HEK293T (cell line): Measurements from ENCODE around the gene CD2BP2.
A peak's percentile ranks its signal among the peaks of the same experiment; 100 is the strongest.
"Not testable (repeated sequence)": the region's sequence is repeated elsewhere in the genome, so short reads cannot be mapped to it uniquely, and the experiment has no call there.

ENCODE experiments used
- CTCF ChIA-PET: fragments of 350-600 bp; formaldehyde crosslinking; extraction: SDS; loops from one replicate; lab custom pipeline; 2021; ENCODE audit warnings: antibody characterized with exemption, inconsistent platforms; lab: Yijun Ruan, JAX
- POLR2A ChIA-PET: fragments of 350-600 bp; formaldehyde crosslinking; extraction: SDS; loops from one replicate; lab custom pipeline; 2020; ENCODE audit warnings: antibody characterized with exemption, inconsistent platforms; lab: Yijun Ruan, JAX
- DNase-seq: peaks from one replicate; pipeline ENCODE4 v3.0.0; 2012; ENCODE audit warnings: mixed read lengths; ENCODE audit errors: extremely low spot score
- ARNT ChIP-seq: fragments of 450-650 bp; IDR thresholded peaks from 2 replicates; pipeline ENCODE4 v1.6.1; 2017; ENCODE audit warnings: mild to moderate bottlenecking
- BHLHE40 ChIP-seq: fragments of 450-650 bp; IDR thresholded peaks from 2 replicates; pipeline ENCODE4 v1.6.1; 2016; ENCODE audit warnings: mild to moderate bottlenecking, moderate library complexity, borderline replicate concordance
- CTBP1 ChIP-seq: fragments of 450-650 bp; IDR thresholded peaks from 2 replicates; pipeline ENCODE4 v1.6.1; 2016; ENCODE audit warnings: borderline replicate concordance
- ELF4 ChIP-seq: fragments of 450-650 bp; IDR thresholded peaks from 2 replicates; pipeline ENCODE4 v1.6.1; 2017; ENCODE audit warnings: antibody characterized with exemption
- FOXA1 ChIP-seq: fragments of 450-650 bp; IDR thresholded peaks from 2 replicates; pipeline ENCODE4 v1.6.1; 2016; ENCODE audit warnings: mild to moderate bottlenecking
- FOXK2 ChIP-seq: fragments of 450-650 bp; IDR thresholded peaks from 2 replicates; pipeline ENCODE4 v1.6.1; 2016; ENCODE audit warnings: mild to moderate bottlenecking
- FOXM1 ChIP-seq: fragments of 450-650 bp; IDR thresholded peaks from 2 replicates; pipeline ENCODE4 v1.6.1; 2017; ENCODE audit warnings: mild to moderate bottlenecking, borderline replicate concordance
- HDGF ChIP-seq: fragments of 450-650 bp; IDR thresholded peaks from 2 replicates; pipeline ENCODE4 v1.6.1; 2017; ENCODE audit warnings: antibody characterized with exemption, borderline replicate concordance
- L3MBTL2 ChIP-seq: fragments of 450-650 bp; conservative IDR thresholded peaks from 2 replicates; pipeline ENCODE4 v1.6.1; 2016; ENCODE audit warnings: mild to moderate bottlenecking
- NFRKB ChIP-seq: fragments of 450-650 bp; IDR thresholded peaks from 2 replicates; pipeline ENCODE4 v1.6.1; 2016; ENCODE audit warnings: mild to moderate bottlenecking, moderate library complexity
- PKNOX1 ChIP-seq: fragments of 450-650 bp; IDR thresholded peaks from 2 replicates; pipeline ENCODE4 v1.6.1; 2016
- SP1 ChIP-seq: fragments of 450-650 bp; IDR thresholded peaks from 2 replicates; pipeline ENCODE4 v1.6.1; 2017
- SUZ12 ChIP-seq: fragments of 450-650 bp; IDR thresholded peaks from 2 replicates; pipeline ENCODE4 v1.6.1; 2016; ENCODE audit warnings: mild to moderate bottlenecking
- TARDBP ChIP-seq: fragments of 450-650 bp; IDR thresholded peaks from 2 replicates; pipeline ENCODE4 v1.6.1; 2016
- ZNF384 ChIP-seq: fragments of 450-650 bp; IDR thresholded peaks from 2 replicates; pipeline ENCODE4 v1.6.1; 2016

The CD2BP2 gene

GRCh38 chr16:30397056-30397455 is 41.9 kb upstream of the CD2BP2 start:
- CTCF ChIA-PET, result interaction anchor here (1.7 kb wide), 1 partner anchor 219 kb away, joined by 6 read pairs; no protein-coding TSS in a partner anchor
- POLR2A ChIA-PET, result interaction anchor here (1.3 to 5.0 kb wide), 2 partner anchors 11 to 17 kb away, joined by 7 to 75 read pairs; partner anchors contain the start of genes SEPTIN1 and ZNF771
- no peak for TF ChIP-seq ELF4
- TF ChIP-seq BHLHE40, result no peak
- no peak for TF ChIP-seq PKNOX1
- TF ChIP-seq FOXM1, result no peak
- no peak for TF ChIP-seq ARNT
- TF ChIP-seq SUZ12, result no peak
- no peak for TF ChIP-seq ZNF384
- no peak for TF ChIP-seq CTBP1
- no peak for DNase-seq

- POLR2A ChIA-PET, result interaction anchor here (0.6 to 5.0 kb wide), 9 partner anchors 8 to 300 kb away, joined by 3 to 97 read pairs (median 6); partner anchors contain the start of genes SEPTIN1, TBC1D10B, YPEL3 and ZNF689
- DNase-seq, result not testable (repeated sequence)
- CTCF ChIA-PET, result interaction anchor here (1.0 to 2.1 kb wide), 4 partner anchors 10 to 233 kb away, joined by 5 to 15 read pairs (median 8); partner anchors contain the start of gene ZNF771
These were observed 41.5 kb upstream of the CD2BP2 start for GRCh38 chr16:30396627-30397026.

- ChIA-PET POLR2A (interaction anchor here (0.6 to 5.0 kb wide), 18 partner anchors 7 to 300 kb away, joined by 3 to 97 read pairs (median 6); partner anchors contain the start of genes CD2BP2, CORO1A, DCTPP1 and SEPTIN1), CTCF (interaction anchor here (1.0 to 2.1 kb wide), 9 partner anchors 9 to 233 kb away, joined by 3 to 15 read pairs (median 6); partner anchors contain the start of gene ZNF771)
- no peak for TF ChIP-seq ARNT
- TF ChIP-seq HDGF, result 0 out of 2 replicates have a peak, but pooled peaks have one; percentile 16
- peak; percentile 69 for DNase-seq
These were observed 41.0 kb upstream of the CD2BP2 start for GRCh38 chr16:30395992-30396585.

DNA sequence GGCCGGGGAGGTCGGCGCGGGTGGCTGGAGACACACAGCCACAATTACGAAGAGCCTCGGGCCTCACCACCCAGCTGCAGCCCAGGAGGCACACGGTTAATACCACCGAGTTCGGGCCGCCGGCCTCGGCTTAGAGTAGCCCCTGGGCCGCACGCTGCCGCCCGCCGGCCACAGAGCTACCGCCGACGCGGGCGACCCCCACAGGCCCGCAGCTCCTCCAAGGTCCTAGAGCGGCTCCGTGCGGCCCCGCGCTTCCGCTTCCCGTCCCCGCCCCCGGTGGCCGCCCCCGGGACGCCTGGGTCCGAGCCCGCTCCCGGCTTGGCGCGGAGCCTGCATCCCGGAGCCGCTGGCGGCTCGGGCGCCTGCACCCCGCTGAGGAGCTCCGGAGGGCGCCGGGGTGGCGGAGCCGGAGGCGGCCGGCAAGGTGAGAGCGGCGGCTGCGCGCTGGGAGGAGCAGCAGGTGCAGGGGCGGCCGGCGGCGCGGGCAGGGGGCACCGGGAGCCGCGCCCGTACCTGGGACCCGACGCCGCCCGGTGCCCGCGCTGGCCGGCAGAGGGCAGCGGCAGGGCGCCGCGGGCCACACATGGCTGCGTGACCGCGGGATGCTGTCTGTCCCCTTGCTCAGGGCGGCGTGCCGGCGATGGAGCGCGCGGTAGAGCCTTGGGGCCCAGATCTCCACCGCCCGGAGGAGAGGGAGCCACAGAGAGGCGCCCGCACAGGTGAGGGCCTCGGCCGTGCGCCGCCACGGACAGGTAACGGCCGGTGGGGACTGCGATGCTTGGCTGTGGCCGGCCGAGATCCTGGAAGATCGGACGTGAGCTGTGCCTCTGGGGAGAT is 40.3 kb upstream of the CD2BP2 start, which contains the start of gene ZNF48:
TSS of gene ZNF48 (plus strand) at position 266 of the 837 bp plus-strand sequence. CDS start at position 641, 375 bp downstream.
- TF ChIP-seq CTBP1 (0 out of 2 replicates have a peak, but pooled peaks have one; percentile 48), L3MBTL2 (peak; percentile 64), FOXM1 (peak; percentile 89; the same call in 1 of the 2 replicates), FOXK2 (no peak)
- peak; percentile 89 for DNase-seq
- ChIA-PET CTCF (interaction anchor here (0.8 to 2.1 kb wide), 12 partner anchors 10 to 234 kb away, joined by 3 to 15 read pairs (median 5); partner anchors contain the start of genes DCTPP1 and ZNF771), POLR2A (interaction anchor here (0.6 to 5.0 kb wide), 23 partner anchors 9 to 350 kb away, joined by 3 to 97 read pairs (median 5); partner anchors contain the start of genes CD2BP2, CORO1A, DCTPP1 and SEPTIN1)

DNA sequence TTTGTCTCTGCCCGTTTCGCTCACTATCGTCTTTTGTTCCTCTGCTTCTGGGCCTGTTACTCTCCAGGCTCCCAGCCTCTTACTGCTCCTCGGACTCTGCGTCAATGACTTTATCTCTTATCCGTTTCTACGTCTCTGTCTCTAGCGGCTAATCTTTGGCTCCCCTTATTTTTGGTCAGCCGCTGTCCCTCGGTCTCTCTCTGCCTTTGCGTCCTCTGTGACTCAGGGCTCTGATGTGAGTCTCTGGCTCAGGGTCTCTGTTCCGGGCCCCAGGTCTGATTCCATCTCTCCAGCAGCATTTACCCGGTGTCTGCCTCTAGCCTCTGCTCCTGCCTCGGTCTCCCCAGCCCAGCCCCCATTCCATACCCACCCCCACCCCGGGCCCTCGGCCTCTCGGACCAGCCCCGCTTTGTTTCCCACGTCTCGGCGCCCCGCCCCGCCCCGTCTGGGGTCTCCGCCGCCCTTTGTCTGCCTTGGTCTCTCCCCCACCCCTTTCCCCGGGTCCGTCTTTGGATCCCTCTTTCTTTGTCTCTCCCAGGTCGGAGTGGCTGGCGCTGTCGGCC is 39.6 kb upstream of the CD2BP2 start:
- ChIA-PET CTCF (interaction anchor here (0.8 to 2.1 kb wide), 7 partner anchors 10 to 35 kb away, joined by 3 to 15 read pairs (median 6); partner anchors contain the start of genes DCTPP1 and ZNF771), POLR2A (interaction anchor here (0.6 to 5.0 kb wide), 19 partner anchors 8 to 349 kb away, joined by 3 to 97 read pairs (median 5); partner anchors contain the start of genes CD2BP2, CORO1A, DCTPP1 and SEPTIN1)
- TF ChIP-seq CTBP1 (no peak), NFRKB (no peak), ZNF384 (no peak), SUZ12 (no peak), L3MBTL2 (no peak), TARDBP (no peak), HDGF (no peak)
- no peak for DNase-seq

DNA sequence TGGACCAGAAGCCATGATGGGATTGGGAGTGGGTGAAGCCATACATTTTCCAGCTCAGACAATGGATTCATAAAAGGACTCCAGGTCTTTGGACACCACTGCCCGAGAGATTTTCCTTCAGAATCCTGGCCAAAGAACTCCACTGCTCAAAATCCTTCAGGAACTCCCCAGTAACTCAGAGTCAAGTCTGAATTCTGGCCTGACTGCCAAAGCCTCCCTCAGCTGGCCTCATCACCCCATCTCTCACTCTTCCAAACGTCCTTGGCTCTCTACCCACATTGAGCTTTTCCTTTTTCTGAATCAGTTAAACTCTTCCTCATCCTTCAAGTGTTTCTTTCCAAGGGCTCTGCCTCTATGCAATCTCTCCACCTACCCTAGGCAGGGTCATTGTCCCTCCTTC is 28.4 kb upstream of the CD2BP2 start:
- no peak for DNase-seq
- CTCF ChIA-PET, result interaction anchor here (0.9 to 1.0 kb wide), 3 partner anchors 24 to 243 kb away, joined by 3 read pairs; partner anchors contain the start of genes DCTPP1 and ZNF771
- TF ChIP-seq FOXM1, result no peak
- TF ChIP-seq SUZ12, result no peak
- TF ChIP-seq ZNF384, result no peak
- no peak for TF ChIP-seq SP1
- no peak for TF ChIP-seq ELF4
- TF ChIP-seq CTBP1, result no peak
- TF ChIP-seq PKNOX1, result no peak
- TF ChIP-seq TARDBP, result no peak
- no peak for TF ChIP-seq BHLHE40
- no peak for TF ChIP-seq ARNT
- no peak for TF ChIP-seq NFRKB
- TF ChIP-seq HDGF, result no peak
- no peak for TF ChIP-seq FOXA1
- POLR2A ChIA-PET, result interaction anchor here (1.5 to 9.4 kb wide), 4 partner anchors 8 to 24 kb away, joined by 4 to 75 read pairs (median 16); partner anchors contain the start of genes ZNF48 and ZNF771
